ENCODE results near the gene C3orf20.

Gene C3orf20

DNA sequence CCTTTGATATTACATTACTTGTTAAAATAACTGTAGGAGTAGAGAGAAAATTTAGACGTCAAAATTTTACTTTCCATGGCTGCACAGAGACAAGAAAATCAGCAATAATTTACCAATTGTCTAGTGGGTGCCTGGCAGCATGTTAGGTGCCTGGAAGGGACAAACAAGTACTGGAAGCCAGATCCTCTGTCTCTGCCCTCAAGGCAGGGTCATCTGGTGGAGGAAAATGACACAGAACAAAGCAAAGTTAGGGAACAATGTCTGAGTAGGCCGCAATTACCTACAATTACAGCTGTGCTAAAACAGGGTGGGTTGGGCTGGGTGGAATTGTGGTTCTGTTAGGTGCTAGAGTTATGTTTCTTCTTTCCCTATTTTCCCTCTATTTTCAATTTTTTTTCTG, 16.0 kb upstream of the C3orf20 start:
- H2BK5ac ChIP-seq (ENCODE audit: low read length) = no peak overlapping the region
- WGBS, 2 donors (ENCODE audit: extremely low coverage in 2 of 2, insufficient read length in 2 of 2, insufficient replicate concordance in 1 of 2) = no CpG with 5 or more reads among the region's 2 CpGs
- no peak overlapping the region for H3K4ac ChIP-seq (ENCODE audit: low read length)
- H3K36me3 ChIP-seq (replicated peaks in 1 of 2; ENCODE audit: control insufficient read depth in 2 of 2, insufficient read depth in 2 of 2, low read length in 2 of 2) = peaks cover 32 to 99% of the 10 kb centered on the region in 2 donors
- no peak overlapping the region for H3K4me3 ChIP-seq (ENCODE audit: low read length in 2 of 2)
- no peak overlapping the region for H3K23ac ChIP-seq (ENCODE audit: low read depth, low read length, poor library complexity)
- H3K4me1 ChIP-seq (ENCODE audit: control insufficient read depth in 2 of 2, insufficient read depth in 1 of 2, low read depth in 1 of 2, low read length in 2 of 2) = no peaks in the 10 kb centered on the region
- H3K9me3 ChIP-seq (replicated peaks in 1 of 2; ENCODE audit: control insufficient read depth in 2 of 2, insufficient read depth in 1 of 2, low read depth in 1 of 2, low read length in 2 of 2) = no peaks in the 10 kb centered on the region
- H4K8ac ChIP-seq (ENCODE audit: low read depth, low read length) = no peak overlapping the region
- no peak overlapping the region for H3K9ac ChIP-seq (ENCODE audit: low read depth, low read length, poor library complexity)
- no peaks in the 10 kb centered on the region for H3K79me1 ChIP-seq (ENCODE audit: low read depth, low read length)
- no peak overlapping the region for H3K27ac ChIP-seq (replicated peaks; ENCODE audit: low read length)
- H2AFZ ChIP-seq (ENCODE audit: low read length) = no peak overlapping the region
- no peak overlapping the region for H2AK5ac ChIP-seq (ENCODE audit: low read depth, low read length)
- H3K18ac ChIP-seq (ENCODE audit: low read length) = no peak overlapping the region
- no peak for DNase-seq (ENCODE audit: low spot score)
- no peak overlapping the region for H2BK12ac ChIP-seq (ENCODE audit: low read length)
- no peak overlapping the region for H3K14ac ChIP-seq (ENCODE audit: low read length)
- no peaks in the 10 kb centered on the region for H3K27me3 ChIP-seq (ENCODE audit: control insufficient read depth in 3 of 3, insufficient read depth in 3 of 3, low read depth in 1 of 3, low read length in 3 of 3)
- H3K4me2 ChIP-seq (ENCODE audit: insufficient read depth, low read length, poor library complexity, severe bottlenecking) = no peak overlapping the region
- H2BK120ac ChIP-seq (ENCODE audit: low read depth, low read length) = no peak overlapping the region
- H2BK15ac ChIP-seq (ENCODE audit: low read length) = no peak overlapping the region
- H4K91ac ChIP-seq (ENCODE audit: low read depth, low read length, poor library complexity) = no peak overlapping the region

DNA sequence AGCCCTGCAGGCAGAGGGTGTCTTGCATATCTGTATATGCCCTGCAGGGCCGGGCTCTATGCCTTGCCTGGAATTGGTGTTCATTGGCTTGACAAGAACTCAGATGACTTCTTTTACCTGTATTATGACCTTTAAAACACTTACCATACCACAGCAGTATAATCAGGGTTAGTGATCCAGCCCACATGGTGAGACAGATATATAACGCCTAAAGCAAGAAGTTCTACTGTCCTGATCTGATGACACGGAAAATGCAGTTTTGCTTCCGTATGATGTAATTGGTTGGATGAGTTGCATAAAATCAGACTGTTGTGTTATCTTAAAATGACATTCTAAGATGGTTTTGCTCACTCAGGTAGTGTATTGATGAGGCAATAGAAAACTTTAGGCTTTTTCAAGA, 14.0 kb upstream of the C3orf20 start:
- Histone ChIP-seq H3K23ac (ENCODE audit: low read depth, low read length, poor library complexity) (no peak overlapping the region), H2BK120ac (ENCODE audit: low read depth, low read length) (no peak overlapping the region), H3K27ac (replicated peaks; ENCODE audit: low read length) (no peak overlapping the region), H2BK5ac (ENCODE audit: low read length) (no peak overlapping the region), H3K36me3 (replicated peaks in 1 of 2; ENCODE audit: control insufficient read depth in 2 of 2, insufficient read depth in 2 of 2, low read length in 2 of 2) (peaks cover 38 to 98% of the 10 kb centered on the region in 2 donors), H3K18ac (ENCODE audit: low read length) (no peak overlapping the region), H3K4me2 (ENCODE audit: insufficient read depth, low read length, poor library complexity, severe bottlenecking) (no peak overlapping the region), H2BK15ac (ENCODE audit: low read length) (no peak overlapping the region), H3K4ac (ENCODE audit: low read length) (no peak overlapping the region), H3K4me3 (ENCODE audit: low read length in 2 of 2) (no peak overlapping the region), H4K8ac (ENCODE audit: low read depth, low read length) (no peak overlapping the region), H3K4me1 (ENCODE audit: control insufficient read depth in 2 of 2, insufficient read depth in 1 of 2, low read depth in 1 of 2, low read length in 2 of 2) (no peaks in the 10 kb centered on the region), H4K91ac (ENCODE audit: low read depth, low read length, poor library complexity) (no peak overlapping the region), H2BK12ac (ENCODE audit: low read length) (no peak overlapping the region), H3K27me3 (ENCODE audit: control insufficient read depth in 3 of 3, insufficient read depth in 3 of 3, low read depth in 1 of 3, low read length in 3 of 3) (no peaks in the 10 kb centered on the region), H3K9me3 (replicated peaks in 1 of 2; ENCODE audit: control insufficient read depth in 2 of 2, insufficient read depth in 1 of 2, low read depth in 1 of 2, low read length in 2 of 2) (no peaks in the 10 kb centered on the region), H3K9ac (ENCODE audit: low read depth, low read length, poor library complexity) (no peak overlapping the region), H3K14ac (ENCODE audit: low read length) (no peak overlapping the region), H3K79me1 (ENCODE audit: low read depth, low read length) (no peaks in the 10 kb centered on the region), H2AK5ac (ENCODE audit: low read depth, low read length) (no peak overlapping the region), H2AFZ (ENCODE audit: low read length) (no peak overlapping the region)
- WGBS, 2 donors (ENCODE audit: extremely low coverage in 2 of 2, insufficient read length in 2 of 2, insufficient replicate concordance in 1 of 2) = no CpG with 5 or more reads among the region's 4 CpGs
- no peak for DNase-seq (ENCODE audit: low spot score)

DNA sequence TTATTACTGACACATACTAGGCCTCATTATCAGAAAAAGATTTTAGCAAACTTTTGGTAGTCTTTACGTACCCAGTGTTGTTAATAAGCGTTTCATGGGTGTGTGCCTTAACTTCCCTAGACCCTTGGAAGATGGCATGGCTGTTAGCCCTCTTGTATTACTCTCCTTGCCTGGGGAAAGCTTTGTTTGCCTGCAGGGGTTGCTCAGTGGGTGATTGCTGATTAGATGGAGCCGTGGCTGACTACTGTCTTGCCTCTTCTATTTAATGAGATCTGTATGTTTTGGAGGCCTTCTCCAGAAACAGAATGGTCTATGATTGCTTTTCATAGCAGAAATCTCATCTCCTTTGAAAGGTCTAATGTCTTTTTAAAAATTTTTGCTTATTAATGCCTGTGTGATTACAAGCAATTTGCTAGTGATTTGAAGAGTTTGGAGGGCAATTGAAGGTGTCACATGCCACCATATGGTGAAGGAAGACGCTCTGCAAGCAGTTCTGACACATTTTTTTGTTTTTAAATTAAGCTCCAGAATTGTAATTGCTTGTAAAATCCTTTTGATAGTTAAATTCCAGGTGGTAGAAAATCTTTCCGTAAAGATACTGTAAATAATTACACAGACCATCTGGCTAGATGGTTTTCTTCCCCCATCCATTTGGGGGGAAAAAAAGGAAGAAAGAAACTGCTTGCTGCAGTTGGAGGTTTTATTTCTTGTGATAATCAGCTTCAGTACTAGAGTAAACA, 11.4 kb upstream of the C3orf20 start:
- Histone ChIP-seq H3K4ac (ENCODE audit: low read length) (no peak overlapping the region), H2BK120ac (ENCODE audit: low read depth, low read length) (no peak overlapping the region), H3K4me1 (ENCODE audit: control insufficient read depth in 2 of 2, insufficient read depth in 1 of 2, low read depth in 1 of 2, low read length in 2 of 2) (no peaks in the 10 kb centered on the region), H2BK12ac (ENCODE audit: low read length) (no peak overlapping the region), H4K8ac (ENCODE audit: low read depth, low read length) (no peak overlapping the region), H3K79me1 (ENCODE audit: low read depth, low read length) (no peaks in the 10 kb centered on the region), H3K14ac (ENCODE audit: low read length) (no peak overlapping the region), H3K27me3 (ENCODE audit: control insufficient read depth in 3 of 3, insufficient read depth in 3 of 3, low read depth in 1 of 3, low read length in 3 of 3) (no peaks in the 10 kb centered on the region), H3K9me3 (replicated peaks in 1 of 2; ENCODE audit: control insufficient read depth in 2 of 2, insufficient read depth in 1 of 2, low read depth in 1 of 2, low read length in 2 of 2) (no peaks in the 10 kb centered on the region), H2BK5ac (ENCODE audit: low read length) (no peak overlapping the region), H3K4me3 (ENCODE audit: low read length in 2 of 2) (no peak overlapping the region), H4K91ac (ENCODE audit: low read depth, low read length, poor library complexity) (no peak overlapping the region), H3K4me2 (ENCODE audit: insufficient read depth, low read length, poor library complexity, severe bottlenecking) (no peak overlapping the region), H3K23ac (ENCODE audit: low read depth, low read length, poor library complexity) (no peak overlapping the region), H3K9ac (ENCODE audit: low read depth, low read length, poor library complexity) (no peak overlapping the region), H3K18ac (ENCODE audit: low read length) (no peak overlapping the region), H2AFZ (ENCODE audit: low read length) (no peak overlapping the region), H2AK5ac (ENCODE audit: low read depth, low read length) (no peak overlapping the region), H3K27ac (replicated peaks; ENCODE audit: low read length) (no peak overlapping the region), H2BK15ac (ENCODE audit: low read length) (no peak overlapping the region), H3K36me3 (replicated peaks in 1 of 2; ENCODE audit: control insufficient read depth in 2 of 2, insufficient read depth in 2 of 2, low read length in 2 of 2) (peaks cover 31 to 98% of the 10 kb centered on the region in 2 donors)
- WGBS, 2 donors (ENCODE audit: extremely low coverage in 2 of 2, insufficient read length in 2 of 2, insufficient replicate concordance in 1 of 2) = no CpG with 5 or more reads among the region's 5 CpGs
- DNase-seq (ENCODE audit: low spot score) = no peak

DNA sequence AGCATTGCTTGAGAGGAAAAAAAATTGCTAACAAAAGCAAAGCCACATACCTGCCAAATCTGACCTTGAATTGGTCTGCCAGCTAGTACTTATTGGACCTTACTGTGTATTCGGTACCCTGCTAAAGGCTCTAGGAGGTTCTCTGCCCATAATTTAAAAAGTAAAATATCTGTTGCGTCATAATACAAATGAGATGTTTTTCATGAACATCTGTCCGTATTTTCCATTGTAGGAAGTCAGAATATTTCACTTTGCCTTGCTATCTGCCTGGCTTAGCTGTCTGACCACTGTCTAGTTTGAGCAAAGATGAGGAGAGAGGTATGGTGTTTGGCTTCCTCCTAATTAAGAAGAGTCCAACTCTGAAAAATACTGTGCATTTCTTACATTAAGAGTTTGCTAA, 10.8 kb upstream of the C3orf20 start:
- H3K36me3 ChIP-seq (replicated peaks in 1 of 2; ENCODE audit: control insufficient read depth in 2 of 2, insufficient read depth in 2 of 2, low read length in 2 of 2) = peaks cover 33 to 98% of the 10 kb centered on the region in 2 donors
- no CpG with 5 or more reads among the region's 3 CpGs for WGBS, 2 donors (ENCODE audit: extremely low coverage in 2 of 2, insufficient read length in 2 of 2, insufficient replicate concordance in 1 of 2)

More for the DNA sequence above, 10.8 kb upstream of the C3orf20 start:
- no peak overlapping the region for H3K14ac ChIP-seq (ENCODE audit: low read length)
- H2BK120ac ChIP-seq (ENCODE audit: low read depth, low read length) = no peak overlapping the region
- no peaks in the 10 kb centered on the region for H3K27me3 ChIP-seq (ENCODE audit: control insufficient read depth in 3 of 3, insufficient read depth in 3 of 3, low read depth in 1 of 3, low read length in 3 of 3)
- H2BK15ac ChIP-seq (ENCODE audit: low read length) = no peak overlapping the region
- H3K4ac ChIP-seq (ENCODE audit: low read length) = no peak overlapping the region
- H3K4me2 ChIP-seq (ENCODE audit: insufficient read depth, low read length, poor library complexity, severe bottlenecking) = no peak overlapping the region
- no peak overlapping the region for H2BK12ac ChIP-seq (ENCODE audit: low read length)
- H3K4me1 ChIP-seq (ENCODE audit: control insufficient read depth in 2 of 2, insufficient read depth in 1 of 2, low read depth in 1 of 2, low read length in 2 of 2) = no peaks in the 10 kb centered on the region
- no peak overlapping the region for H2AFZ ChIP-seq (ENCODE audit: low read length)
- H4K8ac ChIP-seq (ENCODE audit: low read depth, low read length) = no peak overlapping the region
- H3K27ac ChIP-seq (replicated peaks; ENCODE audit: low read length) = no peak overlapping the region
- no peak for DNase-seq (ENCODE audit: low spot score)
- no peak overlapping the region for H3K23ac ChIP-seq (ENCODE audit: low read depth, low read length, poor library complexity)
- no peak overlapping the region for H4K91ac ChIP-seq (ENCODE audit: low read depth, low read length, poor library complexity)
- no peak overlapping the region for H3K18ac ChIP-seq (ENCODE audit: low read length)
- H3K9me3 ChIP-seq (replicated peaks in 1 of 2; ENCODE audit: control insufficient read depth in 2 of 2, insufficient read depth in 1 of 2, low read depth in 1 of 2, low read length in 2 of 2) = no peaks in the 10 kb centered on the region
- H2AK5ac ChIP-seq (ENCODE audit: low read depth, low read length) = no peak overlapping the region
- no peak overlapping the region for H3K9ac ChIP-seq (ENCODE audit: low read depth, low read length, poor library complexity)
- no peak overlapping the region for H2BK5ac ChIP-seq (ENCODE audit: low read length)
- H3K4me3 ChIP-seq (ENCODE audit: low read length in 2 of 2) = no peak overlapping the region
- no peaks in the 10 kb centered on the region for H3K79me1 ChIP-seq (ENCODE audit: low read depth, low read length)
